HEK293T (cell line): ENCODE data around the gene VRK3.
A peak's percentile ranks its signal among the peaks of the same experiment; 100 is the strongest.

ENCODE experiments used
- CTCF ChIA-PET: fragments of 350-600 bp; formaldehyde crosslinking; extraction: SDS; loops from one replicate; lab custom pipeline; 2021; ENCODE audit warnings: antibody characterized with exemption, inconsistent platforms; lab: Yijun Ruan, JAX
- POLR2A ChIA-PET: fragments of 350-600 bp; formaldehyde crosslinking; extraction: SDS; loops from one replicate; lab custom pipeline; 2020; ENCODE audit warnings: antibody characterized with exemption, inconsistent platforms; lab: Yijun Ruan, JAX
- DNase-seq: peaks from one replicate; pipeline ENCODE4 v3.0.0; 2012; ENCODE audit warnings: mixed read lengths; ENCODE audit errors: extremely low spot score
- ARNT ChIP-seq: fragments of 450-650 bp; IDR thresholded peaks from 2 replicates; pipeline ENCODE4 v1.6.1; 2017; ENCODE audit warnings: mild to moderate bottlenecking
- BHLHE40 ChIP-seq: fragments of 450-650 bp; IDR thresholded peaks from 2 replicates; pipeline ENCODE4 v1.6.1; 2016; ENCODE audit warnings: mild to moderate bottlenecking, moderate library complexity, borderline replicate concordance
- CTBP1 ChIP-seq: fragments of 450-650 bp; IDR thresholded peaks from 2 replicates; pipeline ENCODE4 v1.6.1; 2016; ENCODE audit warnings: borderline replicate concordance
- ELF4 ChIP-seq: fragments of 450-650 bp; IDR thresholded peaks from 2 replicates; pipeline ENCODE4 v1.6.1; 2017; ENCODE audit warnings: antibody characterized with exemption
- FOXA1 ChIP-seq: fragments of 450-650 bp; IDR thresholded peaks from 2 replicates; pipeline ENCODE4 v1.6.1; 2016; ENCODE audit warnings: mild to moderate bottlenecking
- FOXK2 ChIP-seq: fragments of 450-650 bp; IDR thresholded peaks from 2 replicates; pipeline ENCODE4 v1.6.1; 2016; ENCODE audit warnings: mild to moderate bottlenecking
- FOXM1 ChIP-seq: fragments of 450-650 bp; IDR thresholded peaks from 2 replicates; pipeline ENCODE4 v1.6.1; 2017; ENCODE audit warnings: mild to moderate bottlenecking, borderline replicate concordance
- HDGF ChIP-seq: fragments of 450-650 bp; IDR thresholded peaks from 2 replicates; pipeline ENCODE4 v1.6.1; 2017; ENCODE audit warnings: antibody characterized with exemption, borderline replicate concordance
- L3MBTL2 ChIP-seq: fragments of 450-650 bp; conservative IDR thresholded peaks from 2 replicates; pipeline ENCODE4 v1.6.1; 2016; ENCODE audit warnings: mild to moderate bottlenecking
- LEF1 ChIP-seq: fragments of 450-650 bp; IDR thresholded peaks from 2 replicates; pipeline ENCODE4 v1.6.1; 2017; ENCODE audit warnings: mild to moderate bottlenecking, borderline replicate concordance
- NFRKB ChIP-seq: fragments of 450-650 bp; IDR thresholded peaks from 2 replicates; pipeline ENCODE4 v1.6.1; 2016; ENCODE audit warnings: mild to moderate bottlenecking, moderate library complexity
- PKNOX1 ChIP-seq: fragments of 450-650 bp; IDR thresholded peaks from 2 replicates; pipeline ENCODE4 v1.6.1; 2016
- SP1 ChIP-seq: fragments of 450-650 bp; IDR thresholded peaks from 2 replicates; pipeline ENCODE4 v1.6.1; 2017
- SUZ12 ChIP-seq: fragments of 450-650 bp; IDR thresholded peaks from 2 replicates; pipeline ENCODE4 v1.6.1; 2016; ENCODE audit warnings: mild to moderate bottlenecking
- TARDBP ChIP-seq: fragments of 450-650 bp; IDR thresholded peaks from 2 replicates; pipeline ENCODE4 v1.6.1; 2016
- ZNF384 ChIP-seq: fragments of 450-650 bp; IDR thresholded peaks from 2 replicates; pipeline ENCODE4 v1.6.1; 2016

VRK3 gene

DNA sequence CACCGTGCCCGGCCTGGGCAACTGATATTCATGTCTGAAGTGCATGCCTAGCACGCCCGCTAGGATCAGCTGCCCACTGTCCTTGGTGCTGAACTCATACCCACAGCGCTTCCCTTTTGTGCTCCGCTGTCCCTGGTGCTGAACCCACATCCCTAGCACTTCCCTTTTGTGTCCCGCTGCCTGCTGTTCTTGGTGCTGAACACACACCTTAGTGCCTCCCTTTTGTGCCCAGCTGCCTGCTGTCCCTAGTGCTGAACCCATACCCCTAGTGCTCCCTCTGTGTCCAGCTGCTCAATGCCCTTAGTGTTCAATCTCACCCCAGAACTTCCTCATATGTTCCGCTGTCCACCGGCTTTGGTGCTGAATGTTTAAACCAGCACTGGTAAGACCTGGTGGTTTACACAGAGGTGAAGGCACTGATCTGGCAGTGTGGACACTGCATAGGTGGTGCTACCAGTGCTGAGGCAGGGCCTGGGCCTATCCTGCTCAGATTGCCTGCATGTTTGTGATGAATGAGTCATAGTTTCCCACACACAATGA lies 37.9 kb downstream of the VRK3 start:
- DNase-seq: peak; percentile 68
- ChIA-PET POLR2A (no interaction called here), CTCF (interaction anchor here (0.7 kb wide), 1 partner anchor 256 kb away, joined by 3 read pairs; no protein-coding TSS in a partner anchor)
- TF ChIP-seq FOXM1 (no peak), PKNOX1 (no peak), L3MBTL2 (no peak), FOXA1 (no peak), CTBP1 (0 out of 2 replicates have a peak, but pooled peaks have one; percentile 9), LEF1 (no peak), ARNT (no peak), ELF4 (no peak)

- DNase-seq: no peak
- TF ChIP-seq ZNF384 (no peak), PKNOX1 (no peak), TARDBP (no peak), ELF4 (no peak), BHLHE40 (no peak)
- CTCF ChIA-PET: interaction anchor here (1.2 kb wide), 1 partner anchor 64 kb away, joined by 3 read pairs; no protein-coding TSS in a partner anchor
- POLR2A ChIA-PET: interaction anchor here (1.6 kb wide), 1 partner anchor 57 kb away, joined by 5 read pairs; the partner anchor contains the start of gene NUP62
These were observed 38.8 kb downstream of the VRK3 start for GRCh38 chr19:49986354-49986753.

GRCh38 chr19:49985871-49986270 lies 39.3 kb downstream of the VRK3 start:
- POLR2A ChIA-PET: interaction anchor here (1.6 kb wide), 1 partner anchor 56 kb away, joined by 5 read pairs; the partner anchor contains the start of gene NUP62
- CTCF ChIA-PET: interaction anchor here (1.2 to 1.6 kb wide), 2 partner anchors 48 to 64 kb away, joined by 3 to 6 read pairs; no protein-coding TSS in a partner anchor
- no peak for TF ChIP-seq NFRKB
- no peak for TF ChIP-seq FOXA1
- TF ChIP-seq FOXM1: no peak
- TF ChIP-seq SUZ12: no peak
- TF ChIP-seq TARDBP: no peak
- no peak for TF ChIP-seq ZNF384
- no peak for TF ChIP-seq L3MBTL2
- no peak for TF ChIP-seq LEF1
- TF ChIP-seq ELF4: no peak
- no peak for TF ChIP-seq CTBP1
- DNase-seq: no peak

GRCh38 chr19:49984491-49984890 lies 40.7 kb downstream of the VRK3 start:
- no peak for DNase-seq
- ChIA-PET POLR2A (interaction anchor here (1.6 kb wide), 1 partner anchor 55 kb away, joined by 5 read pairs; the partner anchor contains the start of gene NUP62), CTCF (interaction anchor here (1.6 kb wide), 1 partner anchor 47 kb away, joined by 6 read pairs; no protein-coding TSS in a partner anchor)
- TF ChIP-seq ELF4 (no peak), NFRKB (no peak), FOXA1 (no peak), ZNF384 (no peak), SUZ12 (no peak), FOXM1 (no peak), PKNOX1 (no peak), CTBP1 (no peak), LEF1 (no peak), SP1 (no peak), ARNT (no peak), BHLHE40 (no peak), L3MBTL2 (no peak), HDGF (no peak), TARDBP (no peak), FOXK2 (no peak)

- ChIA-PET POLR2A (no interaction called here), CTCF (interaction anchor here (1.2 kb wide), 1 partner anchor 46 kb away, joined by 3 read pairs; no protein-coding TSS in a partner anchor)
- TF ChIP-seq TARDBP (no peak), CTBP1 (no peak)
- DNase-seq: peak; percentile 72
These were observed 41.4 kb downstream of the VRK3 start for GRCh38 chr19:49983645-49984229.

DNA sequence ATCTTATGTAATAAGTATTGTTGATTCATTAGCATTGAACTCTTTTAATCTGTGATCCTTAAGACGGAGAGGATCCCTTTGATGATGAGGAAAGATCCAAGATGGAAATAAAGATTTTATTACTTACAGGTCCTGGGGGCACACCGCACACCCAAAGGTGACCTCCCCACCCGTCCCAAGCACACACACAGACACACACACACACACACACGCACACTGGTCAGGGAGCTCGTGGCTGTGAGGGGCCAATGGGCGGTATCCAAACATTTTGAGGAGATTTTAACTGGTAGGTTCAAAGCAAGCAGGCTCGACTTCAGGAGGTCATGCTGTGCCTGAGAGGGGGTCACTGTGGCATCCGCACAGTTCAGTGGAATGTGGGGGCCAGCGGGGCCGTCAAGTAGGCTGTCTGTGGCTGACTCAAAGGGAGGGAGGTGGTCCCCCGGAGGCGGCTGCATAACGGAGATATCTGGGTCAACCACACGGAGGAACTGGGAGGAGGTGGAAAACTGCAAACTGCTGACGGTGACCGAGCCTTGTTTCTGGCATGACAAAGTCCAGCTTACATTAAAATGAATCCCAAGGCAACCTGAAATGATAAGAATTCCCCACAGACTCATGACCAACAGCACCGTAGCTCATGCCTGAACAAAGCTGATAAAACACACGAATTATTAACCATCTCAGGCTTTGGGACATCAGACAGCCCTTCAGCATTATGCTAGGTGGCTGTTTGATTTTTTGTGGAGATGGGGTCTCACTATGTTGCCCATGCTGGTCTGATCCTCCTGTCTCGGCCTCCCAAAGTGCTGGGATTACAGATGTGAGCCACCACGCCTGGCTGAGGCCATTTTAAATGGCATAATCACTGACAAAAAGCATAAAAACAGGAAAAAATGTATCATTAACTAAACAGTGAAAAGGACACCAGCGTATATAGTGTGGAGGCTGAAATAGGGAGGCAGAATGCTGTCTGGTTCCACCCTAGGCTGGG lies 43.3 kb downstream of the VRK3 start:
- POLR2A ChIA-PET: no interaction called here
- TF ChIP-seq HDGF (no peak), FOXK2 (no peak), FOXA1 (no peak), SP1 (no peak), L3MBTL2 (no peak), LEF1 (no peak), TARDBP (no peak), ZNF384 (no peak), PKNOX1 (no peak), SUZ12 (no peak), CTBP1 (no peak), ELF4 (no peak), ARNT (no peak), NFRKB (no peak), FOXM1 (no peak), BHLHE40 (no peak)
- CTCF ChIA-PET: no interaction called here
- DNase-seq: no peak
